Ecto neural progenitor cell (in vitro differentiated cells): ENCODE data around the gene CDH23.

Experiments
- DNase-seq: peaks from one replicate; pipeline ENCODE4 v3.0.0-alpha.2; 2018; ENCODE audit warnings: low spot score

Gene CDH23

GRCh38 chr10:71638822-71639719 lies 242.4 kb downstream of the CDH23 start:
- DNase-seq = no peak

DNA sequence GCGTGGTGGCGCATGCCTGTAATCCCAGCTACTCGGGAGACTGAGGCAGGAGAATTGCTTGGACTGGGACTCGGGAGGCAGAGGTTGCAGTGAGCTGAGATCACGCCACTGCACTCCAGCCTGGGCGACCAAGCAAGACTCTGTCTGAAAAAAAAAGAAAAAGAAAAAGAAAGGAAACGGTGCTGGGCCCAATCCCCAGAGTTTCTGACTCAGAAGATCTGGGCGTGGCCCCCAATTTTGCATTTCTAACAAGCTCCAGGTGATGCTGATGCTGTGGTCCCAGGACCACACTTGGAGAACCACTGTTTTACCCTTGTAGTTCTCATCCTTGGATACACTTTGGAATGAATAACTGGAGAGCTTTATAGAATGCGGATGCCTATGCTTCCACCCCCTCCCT lies 243.9 kb downstream of the CDH23 start:
- DNase-seq = no peak

GRCh38 chr10:71641449-71641848 lies 244.7 kb downstream of the CDH23 start:
- no peak for DNase-seq

DNA sequence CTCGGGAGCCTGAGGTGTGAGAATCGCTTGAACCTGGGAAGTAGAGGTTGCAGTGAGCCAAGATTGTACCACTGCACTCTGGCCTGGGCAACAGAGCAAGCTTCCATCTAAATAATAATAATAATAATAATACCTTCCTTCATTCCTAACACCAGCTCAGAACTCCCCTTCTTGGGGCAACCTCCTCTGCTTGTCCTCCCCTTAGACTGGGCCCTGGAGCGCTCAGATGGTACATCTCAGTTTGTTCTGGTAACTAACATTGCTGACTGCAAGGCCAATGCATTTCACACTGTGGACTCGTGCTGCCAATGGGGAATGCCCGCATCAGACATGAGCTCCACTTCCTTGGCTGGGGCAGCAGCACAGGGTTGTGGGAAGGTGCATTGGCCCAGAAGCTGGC lies 245.3 kb downstream of the CDH23 start:
- no peak for DNase-seq

GRCh38 chr10:71643904-71644303 lies 247.2 kb downstream of the CDH23 start:
- DNase-seq = no peak

- DNase-seq = no peak
Observed at GRCh38 chr10:71644307-71645180, 247.8 kb downstream of the CDH23 start.

DNA sequence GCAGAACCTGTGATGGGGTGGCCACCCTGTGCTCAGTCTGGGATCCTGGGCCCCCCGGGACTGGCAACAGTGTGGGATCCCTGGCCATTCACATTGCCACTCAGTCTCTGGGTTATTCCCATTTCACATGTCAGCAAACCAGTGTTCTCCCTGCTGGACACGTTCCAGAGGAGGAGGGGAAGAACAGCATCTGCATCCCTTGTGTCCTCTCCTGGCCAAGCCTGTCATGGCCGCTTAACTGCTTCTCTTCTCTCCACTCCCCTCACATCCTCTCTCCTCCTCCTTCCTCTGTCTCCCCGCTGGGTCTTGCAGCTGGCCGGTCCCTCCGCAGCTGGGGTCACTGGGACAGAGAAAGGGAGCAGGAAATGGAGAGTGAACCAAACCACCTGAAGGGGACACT lies 248.5 kb downstream of the CDH23 start:
- DNase-seq = no peak

GRCh38 chr10:71646037-71646436 lies 249.3 kb downstream of the CDH23 start:
- no peak for DNase-seq

- DNase-seq = no peak
Observed at GRCh38 chr10:71646592-71647292, 250.0 kb downstream of the CDH23 start.

- peak; percentile 72 for DNase-seq
Observed at GRCh38 chr10:71647526-71648253, 251.0 kb downstream of the CDH23 start.

GRCh38 chr10:71648254-71648932 lies 251.7 kb downstream of the CDH23 start:
- peak; percentile 42 for DNase-seq

DNA sequence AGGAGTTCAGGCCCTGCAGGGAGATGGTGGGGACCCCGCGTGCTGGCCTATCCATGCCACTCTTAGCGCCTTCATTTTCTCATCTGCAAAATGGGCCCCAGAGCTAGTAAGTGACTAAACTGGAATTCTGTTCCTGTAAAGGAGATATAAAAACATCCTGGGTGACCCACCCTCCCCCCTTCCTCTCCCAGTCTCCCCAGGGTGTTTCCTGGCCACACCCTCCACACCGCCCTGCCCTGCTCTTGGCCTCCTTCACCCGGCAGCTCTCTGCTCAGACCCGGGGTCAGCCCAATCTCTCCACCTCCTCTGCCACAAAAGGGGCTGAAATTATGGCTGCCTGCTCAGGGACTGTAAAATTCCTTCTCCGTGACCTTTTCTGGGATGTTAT lies 252.2 kb downstream of the CDH23 start:
- DNase-seq = no peak

GRCh38 chr10:71649631-71650030 lies 252.9 kb downstream of the CDH23 start:
- no peak for DNase-seq

- no peak for DNase-seq
Observed at GRCh38 chr10:71650397-71650796, 253.7 kb downstream of the CDH23 start.

- DNase-seq = no peak
Observed at GRCh38 chr10:71651428-71651827, 254.7 kb downstream of the CDH23 start.

- no peak for DNase-seq
Observed at GRCh38 chr10:71651928-71652327, 255.2 kb downstream of the CDH23 start.

DNA sequence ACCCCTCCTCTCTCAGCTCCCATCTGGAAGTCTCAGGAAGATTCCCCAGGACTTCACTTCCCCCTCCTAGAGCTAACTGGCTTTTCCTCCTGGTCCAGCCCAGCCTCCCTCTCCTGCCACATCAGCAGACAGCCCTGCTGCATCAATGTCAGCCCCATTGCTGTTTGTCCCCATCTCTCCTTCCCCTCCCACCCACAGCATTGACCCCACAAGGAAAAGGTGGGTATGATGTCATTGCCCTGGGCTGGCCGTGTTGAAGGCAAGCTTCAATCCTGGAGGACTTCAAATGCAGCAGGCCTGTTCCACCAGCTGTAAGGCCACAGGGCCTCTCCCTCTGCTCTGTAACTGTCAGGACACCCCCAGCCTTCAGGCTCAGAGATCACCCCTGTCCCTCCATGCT lies 256.3 kb downstream of the CDH23 start:
- DNase-seq = no peak

- no peak for DNase-seq
Observed at GRCh38 chr10:71656220-71656619, 259.5 kb downstream of the CDH23 start.

DNA sequence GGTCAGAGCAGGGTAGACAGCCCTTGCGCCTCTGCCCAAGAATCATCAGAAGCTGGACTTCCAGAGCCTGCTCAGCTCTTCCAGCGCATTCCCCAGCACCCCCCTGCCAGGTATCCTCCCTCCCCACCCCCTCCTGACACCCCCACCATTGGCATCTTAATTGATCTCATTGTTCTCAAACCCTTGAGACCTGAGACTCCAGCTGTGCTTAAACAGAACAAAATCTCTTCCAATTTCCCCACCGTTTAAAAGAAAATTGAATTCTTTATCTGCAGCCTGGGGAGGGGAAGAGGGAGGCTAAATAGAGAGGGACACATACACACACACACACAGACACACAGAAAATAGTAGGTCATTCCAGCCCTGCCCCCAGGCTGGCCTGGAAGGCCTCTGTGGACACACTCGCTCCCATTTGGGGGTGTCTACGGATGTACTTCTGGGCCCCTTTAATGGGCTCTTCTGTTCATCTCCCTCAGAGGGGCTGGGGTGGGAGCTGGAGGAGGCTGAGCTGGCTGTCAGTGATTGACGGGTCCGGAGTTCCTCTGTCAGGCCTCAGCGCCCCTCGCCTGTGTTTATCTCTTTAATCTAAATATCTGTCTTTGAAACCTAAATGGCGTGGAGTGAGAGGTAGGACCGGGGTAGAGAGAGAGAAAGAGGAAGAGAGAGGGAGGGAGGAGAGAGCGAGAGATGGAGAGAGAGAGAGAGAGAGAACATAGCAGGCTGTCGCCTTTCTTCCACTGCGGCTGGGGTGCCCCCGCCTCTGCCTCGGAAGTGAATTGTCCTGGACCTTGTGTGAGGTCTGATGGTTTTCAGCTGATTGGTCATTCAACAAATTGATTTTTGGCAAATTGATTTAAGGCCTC lies 261.1 kb downstream of the CDH23 start:
- DNase-seq = no peak

- no peak for DNase-seq
Observed at GRCh38 chr10:71658467-71658745, 261.7 kb downstream of the CDH23 start.
